Measurements from ENCODE around the gene DPH5.

- TF ChIP-seq, protein P1, sequence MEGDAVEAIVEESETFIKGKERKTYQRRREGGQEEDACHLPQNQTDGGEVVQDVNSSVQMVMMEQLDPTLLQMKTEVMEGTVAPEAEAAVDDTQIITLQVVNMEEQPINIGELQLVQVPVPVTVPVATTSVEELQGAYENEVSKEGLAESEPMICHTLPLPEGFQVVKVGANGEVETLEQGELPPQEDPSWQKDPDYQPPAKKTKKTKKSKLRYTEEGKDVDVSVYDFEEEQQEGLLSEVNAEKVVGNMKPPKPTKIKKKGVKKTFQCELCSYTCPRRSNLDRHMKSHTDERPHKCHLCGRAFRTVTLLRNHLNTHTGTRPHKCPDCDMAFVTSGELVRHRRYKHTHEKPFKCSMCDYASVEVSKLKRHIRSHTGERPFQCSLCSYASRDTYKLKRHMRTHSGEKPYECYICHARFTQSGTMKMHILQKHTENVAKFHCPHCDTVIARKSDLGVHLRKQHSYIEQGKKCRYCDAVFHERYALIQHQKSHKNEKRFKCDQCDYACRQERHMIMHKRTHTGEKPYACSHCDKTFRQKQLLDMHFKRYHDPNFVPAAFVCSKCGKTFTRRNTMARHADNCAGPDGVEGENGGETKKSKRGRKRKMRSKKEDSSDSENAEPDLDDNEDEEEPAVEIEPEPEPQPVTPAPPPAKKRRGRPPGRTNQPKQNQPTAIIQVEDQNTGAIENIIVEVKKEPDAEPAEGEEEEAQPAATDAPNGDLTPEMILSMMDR (IDR thresholded peaks at IDR 0.05), result no peak
- TF ChIP-seq POLR2A (IDR thresholded peaks at IDR 0.05), result no peak
- no peak for TF ChIP-seq EP300 (IDR thresholded peaks at IDR 0.05)
These were observed 84.5 kb downstream of the DPH5 start for GRCh38 chr1:100941098-100941527.
